ENCODE results near the gene SLC9A9. TPM values are rescaled to one million over a fixed set of nuclear protein-coding genes. Genes with fewer than 3 reads are reported as not detected.

Gene SLC9A9
- total and polyA plus RNA-seq, 2 of the 8 experiments (the other 6 are each of a cell fraction or from before 2014, with no cell fraction given), result 0.48 to 1.1 TPM

GRCh38 chr3:143334231-143334630, 514.0 kb downstream of the SLC9A9 start:
- peaks cover 0 to 3% (median 0%) of the 10 kb centered on the region in 4 experiments; a peak in 2 of 7 replicates for H3K4me1 ChIP-seq (replicated peaks in 1 of 4; ENCODE audit: control insufficient read depth in 3 of 4, insufficient read depth in 4 of 4, low read length in 3 of 4)
- H3K56ac ChIP-seq (replicated peaks; ENCODE audit: insufficient read length, low read depth, low read length), result no peak overlapping the region
- H4K5ac ChIP-seq (ENCODE audit: insufficient read length, low read depth, low read length), result no peak overlapping the region
- H3K14ac ChIP-seq (ENCODE audit: insufficient read length), result no peak overlapping the region
- FAIRE-seq, result no peak
- H2BK5ac ChIP-seq (ENCODE audit: low read depth, low read length), result no peak overlapping the region
- no peak overlapping the region for H3K9ac ChIP-seq (replicated peaks in 1 of 4; ENCODE audit: extremely low read depth in 1 of 4, low read depth in 3 of 4, low read length in 3 of 4)
- no peak overlapping the region for H2BK12ac ChIP-seq (ENCODE audit: low read depth, low read length)
- H3K27me3 ChIP-seq (replicated peaks in 1 of 4; ENCODE audit: control insufficient read depth in 3 of 4, extremely low read depth in 1 of 4, insufficient read depth in 3 of 4, low read length in 3 of 4), result no peaks in the 10 kb centered on the region
- H3K4me2 ChIP-seq (ENCODE audit: insufficient read depth in 1 of 2, low read depth in 2 of 2, low read length in 2 of 2), result no peak overlapping the region
- H2BK120ac ChIP-seq (replicated peaks; ENCODE audit: low read depth, low read length), result no peak overlapping the region
- TF ChIP-seq SP2 (IDR thresholded peaks at IDR 0.05; ENCODE audit: low read length) (no peak), SIX5 (IDR thresholded peaks at IDR 0.05; ENCODE audit: low read depth, low read length) (no peak), RXRA (IDR thresholded peaks at IDR 0.05; ENCODE audit: insufficient read depth, low read depth, low read length) (no peak), SP1 (IDR thresholded peaks at IDR 0.05; ENCODE audit: low read depth, low read length) (no peak), ASH2L (IDR thresholded peaks at IDR 0.05; ENCODE audit: low read length) (no peak), POU5F1 (IDR thresholded peaks at IDR 0.05; ENCODE audit: low read depth, low read length) (no peak), ZNF274 (IDR thresholded peaks at IDR 0.05; ENCODE audit: borderline replicate concordance, extremely low read depth, low read length) (no peak)
- no peak overlapping the region for H3K23ac ChIP-seq (ENCODE audit: insufficient read length)
- no peak overlapping the region for H4K8ac ChIP-seq (ENCODE audit: extremely low read depth, insufficient read depth, low read length)
- H2BK20ac ChIP-seq (ENCODE audit: low read length), result no peak overlapping the region
- no peaks in the 10 kb centered on the region for H3K36me3 ChIP-seq (ENCODE audit: control insufficient read depth in 2 of 4, insufficient read depth in 4 of 4, low read length in 3 of 4)
- no peak overlapping the region for H3K4me3 ChIP-seq (ENCODE audit: extremely low read depth in 1 of 4, insufficient read depth in 2 of 4, low read depth in 3 of 4, low read length in 4 of 4)
- DNase-seq (ENCODE audit: low read depth in 1 of 2, low spot score in 2 of 2), result no peak
- H3K18ac ChIP-seq (ENCODE audit: extremely low read depth, low read length), result no peak overlapping the region
- no peak overlapping the region for H2AK5ac ChIP-seq (ENCODE audit: low read depth, low read length)
- H2BK15ac ChIP-seq (ENCODE audit: low read length), result no peak overlapping the region
- no peak overlapping the region for H3K4ac ChIP-seq (replicated peaks; ENCODE audit: insufficient read length, low read depth, low read length)
- H4K20me1 ChIP-seq (replicated peaks in 1 of 2; ENCODE audit: control insufficient read depth in 1 of 2, insufficient read depth in 2 of 2, low read length in 2 of 2), result no peaks in the 10 kb centered on the region
- H2AFZ ChIP-seq (ENCODE audit: low read length), result no peak overlapping the region
- H3K23me2 ChIP-seq (ENCODE audit: low read depth, low read length), result no peaks in the 10 kb centered on the region
- H4K91ac ChIP-seq (replicated peaks; ENCODE audit: insufficient read length, low read length), result no peak overlapping the region
- ChIA-PET CTCF (ENCODE audit: partially characterized antibody) (interaction anchor here (1.0 kb wide), 1 partner anchor 10 kb away, joined by 3 read pairs; no protein-coding TSS in a partner anchor), POLR2A (ENCODE audit: partially characterized antibody) (no interaction called here)
- no peaks in the 10 kb centered on the region for H3K9me3 ChIP-seq (ENCODE audit: insufficient read depth in 2 of 2, low read depth in 1 of 2, low read length in 1 of 2)
- H3K79me1 ChIP-seq (ENCODE audit: low read depth, low read length), result no peaks in the 10 kb centered on the region
- no peak overlapping the region for H3K27ac ChIP-seq (ENCODE audit: low read depth, low read length)
- no peaks in the 10 kb centered on the region for H3K79me2 ChIP-seq (ENCODE audit: control insufficient read depth in 1 of 2, insufficient read depth in 2 of 2, low read length in 2 of 2)
- WGBS, 2 experiments (ENCODE audit: extremely low coverage in 1 of 2, insufficient coverage in 1 of 2, insufficient read length in 1 of 2, insufficient replicate concordance in 2 of 2, low coverage in 1 of 2, low lambda C conversion rate in 2 of 2, missing lambda C conversion rate in 1 of 2), result 89% methylated on average over 4 of the region's 4 CpGs; no CpG with 5 or more reads in 1 of the 2 experiments
